Suprapubic skin (tissue), 4 donors: ENCODE data around the gene TCTN1. TPM values are rescaled to one million over a fixed set of nuclear protein-coding genes. Genes with fewer than 3 reads are reported as not detected.

Experiments
- DNase-seq, 2 donors: peaks; one replicate each; pipeline ENCODE4 v3.0.0-alpha.2; 2019; ENCODE audit warnings: low spot score in 2 of 2
- H3K27ac ChIP-seq: fragments of 200-600 bp; sonication (generic); one replicate; pipeline ENCODE4 v1.5.1; 2019
- H3K27me3 ChIP-seq: fragments of 200-600 bp; sonication (generic); one replicate; pipeline ENCODE4 v1.5.1; 2019
- H3K36me3 ChIP-seq: fragments of 200-600 bp; sonication (generic); one replicate; pipeline ENCODE4 v1.5.1; 2019
- H3K4me1 ChIP-seq: fragments of 200-600 bp; sonication (generic); one replicate; pipeline ENCODE4 v1.5.1; 2019
- H3K4me3 ChIP-seq: fragments of 200-600 bp; sonication (generic); one replicate; pipeline ENCODE4 v1.5.1; 2019; ENCODE audit warnings: mild to moderate bottlenecking
- H3K9me3 ChIP-seq: fragments of 200-600 bp; sonication (generic); one replicate; pipeline ENCODE4 v1.5.1; 2019
- CTCF ChIP-seq, 2 donors: fragments of 200-600 bp in 1 of 2; fragments of 450-650 bp in 1 of 2; sonication (generic) in 1 of 2; IDR thresholded peaks; one replicate each; pipeline ENCODE4 v1.5.1; 2016 to 2019; ENCODE audit warnings: antibody characterized with exemption in 2 of 2, mild to moderate bottlenecking in 1 of 2, moderate library complexity in 1 of 2
- EP300 ChIP-seq: sonication (generic); formaldehyde crosslinking; IDR thresholded peaks from one replicate; pipeline ENCODE4 v1.6.1; 2017; ENCODE audit warnings: antibody characterized with exemption
- POLR2A ChIP-seq, 2 donors: fragments of 450-650 bp; IDR thresholded peaks; one replicate each; pipeline ENCODE4 v1.6.1; 2017; ENCODE audit warnings: antibody characterized with exemption in 2 of 2, mild to moderate bottlenecking in 2 of 2, moderate library complexity in 2 of 2
- POLR2AphosphoS5 ChIP-seq, 3 donors: sonication (generic); formaldehyde crosslinking; IDR thresholded peaks; one replicate each; pipeline ENCODE4 v1.6.1; 2017; ENCODE audit warnings: antibody characterized with exemption in 3 of 3
- WGBS: methylation state at CpG from one replicate; pipeline ENCODE4 v1.1.5; 2018; 5-methylcytosine and 5-hydroxymethylcytosine counted together
- total RNA-seq, 4 donors: library from RNA; depleted of rRNA; stranded (reverse); fragments of >200 nt; gene quantifications; one replicate each; pipeline ENCODE4 v1.1.0, GENCODE V29; 2016

TCTN1 gene
- total RNA-seq, 4 donors from 2014 or later, result 18.9 to 46.4 (median 28.4) TPM

GRCh38 chr12:110687396-110688169 lies 73.7 kb downstream of the TCTN1 start:
- no peaks in the 10 kb centered on the region for H3K9me3 ChIP-seq
- DNase-seq, result no peak
- H3K27ac ChIP-seq, result no peak overlapping the region
- H3K36me3 ChIP-seq, result no peaks in the 10 kb centered on the region
- no peak for TF ChIP-seq POLR2A (IDR thresholded peaks at IDR 0.05)
- TF ChIP-seq EP300, result no peak
- no peak for TF ChIP-seq POLR2AphosphoS5 (IDR thresholded peaks at IDR 0.05)
- H3K27me3 ChIP-seq, result no peaks in the 10 kb centered on the region
- 93% methylated on average over 15 of the region's 15 CpGs for WGBS
- peak overlapping the region; percentile 78 for H3K4me3 ChIP-seq
- peaks cover 23% of the 10 kb centered on the region for H3K4me1 ChIP-seq

DNA sequence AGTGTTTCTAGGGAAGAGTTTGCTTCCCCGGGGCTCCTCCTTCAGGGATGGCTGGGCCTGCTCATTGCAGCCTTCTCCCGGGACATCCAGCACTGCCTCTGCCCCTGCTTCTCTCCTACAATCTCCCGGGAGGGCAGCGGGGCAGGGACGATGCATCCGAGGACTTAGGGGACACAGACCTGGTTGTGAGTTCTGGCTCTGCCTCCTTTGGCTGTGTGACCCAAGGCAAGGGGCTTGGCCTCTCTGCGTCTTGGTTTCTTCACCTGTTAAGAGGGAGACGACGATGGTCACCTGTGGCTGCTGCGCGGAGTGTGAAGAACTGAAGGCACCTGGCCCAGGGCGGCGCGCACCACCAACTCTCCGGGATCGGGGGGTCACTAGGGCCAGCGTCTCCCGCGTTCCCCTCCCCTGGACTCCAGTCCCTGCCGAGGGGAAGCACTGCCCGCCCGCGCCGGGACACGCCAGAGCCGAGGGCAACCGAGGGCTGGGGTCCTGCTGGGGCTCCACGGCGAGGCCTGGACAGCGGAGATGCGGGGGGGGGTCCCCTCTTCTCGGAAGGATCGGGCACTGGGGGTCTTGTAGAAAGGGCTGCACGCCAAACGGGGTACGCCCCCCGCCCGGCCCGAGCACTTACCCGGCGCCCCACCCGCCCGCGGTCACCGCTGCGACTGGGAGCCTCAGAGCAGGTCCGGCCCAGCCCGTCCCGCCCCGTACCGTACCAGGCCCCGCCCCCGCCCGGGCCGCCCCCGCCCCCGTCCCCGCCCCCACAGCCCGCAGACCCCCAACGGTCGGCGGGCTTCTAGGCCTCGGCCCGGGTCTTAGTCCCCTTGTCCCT lies 74.7 kb downstream of the TCTN1 start, which contains the start of gene HVCN1:
Gene HVCN1, minus strand, starts transcription at position 670 of the 835 bp plus-strand sequence. CDS start 5,870 bp downstream, outside the sequence.
- TF ChIP-seq POLR2AphosphoS5 (IDR thresholded peaks at IDR 0.05) (no peak), POLR2A (IDR thresholded peaks at IDR 0.05) (no peak), CTCF (IDR thresholded peaks at IDR 0.05) (no peak), EP300 (no peak)
- H3K27me3 ChIP-seq, result no peaks in the 10 kb centered on the region
- no peaks in the 10 kb centered on the region for H3K36me3 ChIP-seq
- H3K27ac ChIP-seq, result peak within 1 kb of the TSS; percentile 67
- no peaks in the 10 kb centered on the region for H3K9me3 ChIP-seq
- peaks cover 23% of the 10 kb centered on the region for H3K4me1 ChIP-seq
- peak in 1 of 2 donors; percentile 79 for DNase-seq
- peak within 1 kb of the TSS; percentile 78 for H3K4me3 ChIP-seq
- 11% methylated on average over 3 of the region's 64 CpGs for WGBS

GRCh38 chr12:110689281-110690126 lies 75.6 kb downstream of the TCTN1 start:
- 10% methylated on average over 19 of the region's 38 CpGs for WGBS
- H3K9me3 ChIP-seq, result no peaks in the 10 kb centered on the region
- no peaks in the 10 kb centered on the region for H3K27me3 ChIP-seq
- DNase-seq, result peak; percentile 81 to 87
- H3K27ac ChIP-seq, result peak overlapping the region; percentile 67
- peaks cover 23% of the 10 kb centered on the region for H3K4me1 ChIP-seq
- TF ChIP-seq EP300, result no peak
- no peak for TF ChIP-seq CTCF (IDR thresholded peaks at IDR 0.05)
- no peak for TF ChIP-seq POLR2A (IDR thresholded peaks at IDR 0.05)
- TF ChIP-seq POLR2AphosphoS5 (IDR thresholded peaks at IDR 0.05), result no peak
- H3K4me3 ChIP-seq, result peak overlapping the region; percentile 78
- H3K36me3 ChIP-seq, result no peaks in the 10 kb centered on the region

DNA sequence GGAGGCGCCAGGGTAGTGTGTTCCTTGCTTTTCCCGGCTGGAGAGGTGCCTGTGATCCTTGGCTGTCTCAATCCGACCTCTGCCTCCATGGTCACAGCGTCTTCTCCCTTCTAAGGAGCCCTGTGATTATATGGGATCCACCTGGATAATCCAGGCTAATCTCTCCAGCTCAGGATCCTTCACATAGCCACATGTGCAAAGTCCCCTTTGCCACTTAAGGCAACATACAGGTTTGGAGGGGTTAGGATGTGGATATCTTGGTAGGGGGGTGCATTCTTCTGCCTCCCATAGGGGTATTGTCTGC lies 76.2 kb downstream of the TCTN1 start:
- no peak for DNase-seq
- Histone ChIP-seq H3K27ac (peak overlapping the region; percentile 67), H3K36me3 (no peaks in the 10 kb centered on the region), H3K4me1 (peaks cover 23% of the 10 kb centered on the region), H3K9me3 (no peaks in the 10 kb centered on the region), H3K4me3 (no peak overlapping the region), H3K27me3 (no peaks in the 10 kb centered on the region)
- WGBS, result 52% methylated on average over 2 of the region's 4 CpGs
- TF ChIP-seq EP300, result no peak

GRCh38 chr12:110693731-110694130 lies 79.8 kb downstream of the TCTN1 start:
- no peak for TF ChIP-seq POLR2AphosphoS5 (IDR thresholded peaks at IDR 0.05)
- TF ChIP-seq EP300, result no peak
- no peak for TF ChIP-seq POLR2A (IDR thresholded peaks at IDR 0.05)
- TF ChIP-seq CTCF (IDR thresholded peaks at IDR 0.05), result no peak
- Histone ChIP-seq H3K4me1 (peaks cover 21% of the 10 kb centered on the region), H3K4me3 (no peak overlapping the region), H3K27me3 (no peaks in the 10 kb centered on the region), H3K9me3 (no peaks in the 10 kb centered on the region), H3K27ac (peak overlapping the region; percentile 46), H3K36me3 (no peaks in the 10 kb centered on the region)
- 68% methylated on average over 7 of the region's 7 CpGs for WGBS
- no peak for DNase-seq
